Measurements from ENCODE around the gene BTBD19.

- TF ChIP-seq EP300 (IDR thresholded peaks at IDR 0.05; ENCODE audit: borderline replicate concordance): no peak
- TF ChIP-seq REST (IDR thresholded peaks at IDR 0.05; ENCODE audit: low read depth): no peak
- no peak for TF ChIP-seq RAD21 (IDR thresholded peaks at IDR 0.05; ENCODE audit: low read depth)
- no peak for TF ChIP-seq EGR1 (IDR thresholded peaks at IDR 0.05)
- no peak for TF ChIP-seq YY1 (IDR thresholded peaks at IDR 0.05; ENCODE audit: low read depth)
- TF ChIP-seq TAF1 (IDR thresholded peaks at IDR 0.05; ENCODE audit: low read depth): no peak
- no peak for TF ChIP-seq MAX (IDR thresholded peaks at IDR 0.05)
- no peak for TF ChIP-seq NFIC (IDR thresholded peaks at IDR 0.05)
- TF ChIP-seq CEBPB (IDR thresholded peaks at IDR 0.05): no peak
- TF ChIP-seq CREB1 (IDR thresholded peaks at IDR 0.05; ENCODE audit: low read depth): no peak
- TF ChIP-seq USF1 (IDR thresholded peaks at IDR 0.05): no peak
Measured at GRCh38 chr1:44808063-44808937, at the start of gene BTBD19.
